Small intestine (tissue), 7 donors: ENCODE measurements around the gene CILP2. TPM values are rescaled to one million over a fixed set of nuclear protein-coding genes. Genes with fewer than 3 reads are reported as not detected.

Source experiments
- DNase-seq, 2 donors: peaks; one replicate each; pipeline versions ENCODE4 v3.0.0 to v3.0.0-alpha.2; 2013
- FAIRE-seq: peaks from 2 replicates; lab custom pipeline; 2012; peaks lifted over from hg19 to GRCh38; lab: Jason Lieb, UNC
- H3K27ac ChIP-seq, 3 donors: one replicate each; pipeline ENCODE4 v1.5.1; 2013; ENCODE audit warnings: low read length in 2 of 3, mild to moderate bottlenecking in 2 of 3, control low read depth in 1 of 3, inconsistent platforms in 1 of 3, low read depth in 1 of 3, moderate library complexity in 1 of 3
- H3K27me3 ChIP-seq, 3 donors: one replicate each; pipeline ENCODE4 v1.6.1; 2013; ENCODE audit warnings: low read length in 3 of 3, inconsistent platforms in 1 of 3; ENCODE audit not compliant: control insufficient read depth in 3 of 3, insufficient read depth in 3 of 3
- H3K36me3 ChIP-seq, 3 donors: one replicate each; pipeline ENCODE4 v1.6.1; 2013; ENCODE audit warnings: low read length in 3 of 3, inconsistent platforms in 1 of 3, low read depth in 1 of 3, mild to moderate bottlenecking in 1 of 3, moderate library complexity in 1 of 3; ENCODE audit not compliant: control insufficient read depth in 3 of 3, insufficient read depth in 2 of 3
- H3K4me1 ChIP-seq, 3 donors: one replicate each; pipeline ENCODE4 v1.6.1; 2013; ENCODE audit warnings: low read length in 2 of 3, inconsistent platforms in 1 of 3, low read depth in 1 of 3, mild to moderate bottlenecking in 1 of 3, moderate library complexity in 1 of 3; ENCODE audit not compliant: control insufficient read depth in 3 of 3, insufficient read depth in 2 of 3
- H3K4me3 ChIP-seq, 3 donors: one replicate each; pipeline ENCODE4 v1.5.1; 2013; ENCODE audit warnings: low read length in 3 of 3, control low read depth in 1 of 3, inconsistent platforms in 1 of 3, low read depth in 1 of 3, mild to moderate bottlenecking in 1 of 3, moderate library complexity in 1 of 3
- H3K9me3 ChIP-seq, 2 donors: one replicate each; pipeline ENCODE4 v1.6.1; 2013; ENCODE audit warnings: low read depth in 1 of 2, low read length in 1 of 2; ENCODE audit not compliant: control insufficient read depth in 2 of 2, insufficient read depth in 1 of 2
- WGBS, 3 donors: extraction: QIAGEN DNeasy Blood & Tissue Kit; methylation state at CpG; one replicate each; pipeline ENCODE4 v1.1.7; 2013; 5-methylcytosine and 5-hydroxymethylcytosine counted together
- polyA plus RNA-seq, 4 donors: library from polyadenylated mRNA; stranded (reverse) in 3 of 4; unstranded in 1 of 4; fragments of 200-250 nt in 3 of 4; fragments of 120-200 nt in 1 of 4; gene quantifications; one replicate each; pipeline versions ENCODE4 v1.2.1 to v1.2.3, GENCODE V29; 2013
- donor health status: healthy with polysubstance abuse.
- donor health status: control.
- donor health status: control.
- donor health status: Bipolar disorder and iron deficiency.
- donor health status: healthy.

CILP2 gene
- polyA plus RNA-seq, 4 donors, result 0.09 to 0.13 TPM; not detected in 2

DNA sequence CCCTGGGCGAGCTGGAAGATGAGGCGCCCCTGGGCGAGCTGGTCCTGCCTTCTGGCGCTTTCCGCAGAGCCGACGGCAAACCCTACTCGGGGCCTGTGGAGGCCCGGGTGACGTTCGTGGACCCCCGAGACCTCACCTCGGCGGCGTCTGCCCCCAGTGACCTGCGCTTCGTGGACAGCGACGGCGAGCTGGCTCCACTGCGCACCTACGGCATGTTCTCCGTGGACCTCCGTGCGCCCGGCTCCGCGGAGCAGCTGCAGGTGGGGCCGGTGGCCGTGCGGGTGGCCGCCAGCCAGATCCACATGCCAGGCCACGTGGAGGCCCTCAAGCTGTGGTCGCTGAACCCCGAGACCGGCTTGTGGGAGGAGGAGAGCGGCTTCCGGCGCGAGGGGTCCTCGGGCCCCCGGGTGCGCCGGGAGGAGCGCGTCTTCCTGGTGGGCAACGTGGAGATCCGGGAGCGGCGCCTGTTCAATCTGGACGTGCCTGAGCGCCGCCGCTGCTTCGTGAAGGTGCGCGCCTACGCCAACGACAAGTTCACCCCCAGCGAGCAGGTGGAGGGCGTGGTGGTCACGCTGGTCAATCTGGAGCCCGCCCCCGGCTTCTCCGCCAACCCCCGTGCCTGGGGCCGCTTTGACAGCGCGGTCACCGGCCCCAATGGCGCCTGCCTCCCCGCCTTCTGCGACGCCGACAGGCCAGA is 6.3 kb downstream of the CILP2 start:
- H3K4me1 ChIP-seq, result peaks cover 0 to 3% (median 2%) of the 10 kb centered on the region in 3 donors
- FAIRE-seq (no peak), DNase-seq (no peak)
- H3K4me3 ChIP-seq, result no peak overlapping the region
- no peaks in the 10 kb centered on the region for H3K36me3 ChIP-seq
- peaks cover 0 to 24% (median 3%) of the 10 kb centered on the region in 3 donors for H3K27me3 ChIP-seq
- no peaks in the 10 kb centered on the region for H3K9me3 ChIP-seq
- WGBS, 3 donors, result 86 to 93% (median 91%) methylated on average over 54 to 75 of the region's 75 CpGs
- H3K27ac ChIP-seq, result no peak overlapping the region

DNA sequence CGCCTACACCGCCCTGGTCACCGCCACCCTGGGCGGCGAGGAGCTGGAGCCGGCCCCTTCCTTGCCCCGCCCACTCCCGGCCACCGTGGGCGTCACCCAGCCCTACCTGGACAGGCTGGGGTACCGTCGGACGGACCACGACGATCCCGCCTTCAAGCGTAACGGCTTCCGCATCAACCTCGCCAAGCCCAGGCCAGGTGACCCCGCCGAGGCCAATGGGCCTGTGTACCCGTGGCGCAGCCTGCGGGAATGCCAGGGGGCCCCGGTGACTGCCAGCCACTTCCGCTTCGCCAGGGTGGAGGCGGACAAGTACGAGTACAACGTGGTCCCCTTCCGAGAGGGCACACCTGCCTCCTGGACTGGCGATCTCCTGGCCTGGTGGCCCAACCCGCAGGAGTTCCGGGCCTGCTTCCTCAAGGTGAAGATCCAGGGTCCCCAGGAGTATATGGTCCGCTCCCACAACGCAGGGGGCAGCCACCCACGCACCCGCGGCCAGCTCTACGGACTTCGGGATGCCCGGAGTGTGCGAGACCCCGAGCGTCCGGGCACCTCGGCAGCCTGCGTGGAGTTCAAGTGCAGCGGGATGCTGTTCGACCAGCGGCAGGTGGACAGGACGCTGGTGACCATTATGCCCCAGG is 7.0 kb downstream of the CILP2 start:
- peaks cover 0 to 17% (median 0%) of the 10 kb centered on the region in 3 donors for H3K27me3 ChIP-seq
- no peaks in the 10 kb centered on the region for H3K9me3 ChIP-seq
- WGBS, 3 donors, result 93% methylated on average over 34 to 53 of the region's 53 CpGs
- H3K27ac ChIP-seq, result no peak overlapping the region
- H3K36me3 ChIP-seq, result no peaks in the 10 kb centered on the region
- H3K4me1 ChIP-seq, result peaks cover 0 to 3% (median 2%) of the 10 kb centered on the region in 3 donors
- no peak for DNase-seq
- no peak overlapping the region for H3K4me3 ChIP-seq
- FAIRE-seq, result no peak

DNA sequence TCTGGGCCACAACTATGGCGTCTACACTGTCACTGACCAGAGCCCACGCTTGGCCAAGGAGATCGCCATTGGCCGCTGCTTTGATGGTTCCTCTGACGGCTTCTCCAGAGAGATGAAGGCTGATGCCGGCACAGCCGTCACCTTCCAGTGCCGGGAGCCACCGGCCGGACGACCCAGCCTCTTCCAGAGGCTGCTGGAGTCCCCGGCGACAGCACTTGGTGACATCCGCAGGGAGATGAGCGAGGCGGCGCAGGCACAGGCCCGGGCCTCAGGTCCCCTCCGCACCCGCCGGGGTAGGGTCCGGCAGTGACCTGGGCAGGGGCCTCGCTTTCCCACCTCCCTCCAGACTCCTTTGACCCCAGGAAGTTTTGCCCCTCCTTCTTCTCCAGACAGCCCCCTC is 7.6 kb downstream of the CILP2 start:
- no peak for FAIRE-seq
- 91 to 96% (median 91%) methylated on average over 13 to 23 of the region's 23 CpGs for WGBS, 3 donors
- Histone ChIP-seq H3K27ac (no peak overlapping the region), H3K36me3 (no peaks in the 10 kb centered on the region), H3K9me3 (no peaks in the 10 kb centered on the region), H3K4me3 (no peak overlapping the region), H3K4me1 (peaks cover 0 to 3% (median 2%) of the 10 kb centered on the region in 3 donors), H3K27me3 (peaks cover 0 to 13% (median 0%) of the 10 kb centered on the region in 3 donors)
- no peak for DNase-seq

DNA sequence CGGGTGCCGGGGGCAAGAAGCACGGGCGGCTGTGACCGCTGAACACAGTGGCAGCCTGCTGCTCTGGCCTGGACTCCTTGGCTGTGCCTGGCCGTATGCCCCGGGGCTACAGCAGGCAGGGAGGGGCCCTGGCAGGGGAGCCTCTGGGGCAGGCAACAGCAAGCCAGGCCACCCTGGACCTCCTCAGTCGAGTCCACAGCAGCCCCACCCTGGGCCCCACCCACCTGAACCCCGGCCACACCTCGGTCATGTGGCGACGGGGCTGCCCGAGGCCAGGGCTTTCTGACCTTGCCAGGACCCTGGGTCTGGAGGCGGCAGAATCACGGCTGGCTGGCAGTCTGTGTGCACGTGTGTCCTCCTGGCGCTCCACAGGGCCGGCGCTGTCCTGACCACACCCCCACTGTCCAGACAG is 8.7 kb downstream of the CILP2 start:
- peaks cover 0 to 5% of the 10 kb centered on the region in 2 donors for H3K9me3 ChIP-seq
- FAIRE-seq, result no peak
- no peaks in the 10 kb centered on the region for H3K4me1 ChIP-seq
- WGBS, 3 donors, result 25 to 64% (median 40%) methylated on average over 19 of the region's 19 CpGs
- no peak for DNase-seq
- no peak overlapping the region for H3K4me3 ChIP-seq
- peaks cover 0 to 3% (median 0%) of the 10 kb centered on the region in 3 donors for H3K27me3 ChIP-seq
- no peaks in the 10 kb centered on the region for H3K36me3 ChIP-seq
- H3K27ac ChIP-seq, result no peak overlapping the region

DNA sequence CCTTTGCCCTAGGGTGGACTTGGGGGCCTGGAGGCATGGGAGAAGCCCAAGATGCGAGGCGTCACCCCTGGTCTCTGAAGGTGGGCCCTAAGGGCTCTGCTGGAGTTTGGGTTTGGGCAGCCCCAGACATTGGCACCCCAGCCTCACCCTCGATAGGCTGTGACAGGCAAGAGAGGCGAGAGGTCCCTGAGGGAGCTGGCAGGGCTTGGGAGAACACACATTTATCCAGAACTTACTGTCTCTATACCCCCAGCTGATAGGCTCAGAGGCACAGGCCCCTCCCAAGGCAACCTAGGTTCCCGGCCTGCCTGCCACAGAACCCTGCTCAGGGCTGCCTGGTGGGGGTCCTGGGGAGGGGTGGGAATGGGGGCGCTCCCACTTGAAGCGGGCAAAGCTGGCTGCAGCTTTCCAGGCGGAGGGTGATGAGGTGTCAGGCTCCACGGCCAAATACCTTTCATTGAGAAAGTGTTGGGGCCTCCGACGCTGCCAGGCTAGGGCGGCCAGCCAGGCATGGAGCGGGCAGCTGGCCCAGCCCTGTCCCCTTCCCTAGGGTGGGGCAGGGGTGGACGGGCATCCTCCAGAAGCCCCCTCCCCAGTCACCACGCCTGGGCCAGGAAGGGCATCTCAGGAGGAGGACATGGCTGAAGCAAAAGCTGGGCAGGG is 9.7 kb downstream of the CILP2 start:
- Histone ChIP-seq H3K9me3 (peaks cover 0 to 5% of the 10 kb centered on the region in 2 donors), H3K27me3 (no peaks in the 10 kb centered on the region), H3K4me3 (no peak overlapping the region), H3K4me1 (no peaks in the 10 kb centered on the region), H3K36me3 (no peaks in the 10 kb centered on the region), H3K27ac (no peak overlapping the region)
- DNase-seq (no peak), FAIRE-seq (no peak)
- WGBS, 3 donors, result 45 to 69% (median 49%) methylated on average over 14 to 15 of the region's 15 CpGs

DNA sequence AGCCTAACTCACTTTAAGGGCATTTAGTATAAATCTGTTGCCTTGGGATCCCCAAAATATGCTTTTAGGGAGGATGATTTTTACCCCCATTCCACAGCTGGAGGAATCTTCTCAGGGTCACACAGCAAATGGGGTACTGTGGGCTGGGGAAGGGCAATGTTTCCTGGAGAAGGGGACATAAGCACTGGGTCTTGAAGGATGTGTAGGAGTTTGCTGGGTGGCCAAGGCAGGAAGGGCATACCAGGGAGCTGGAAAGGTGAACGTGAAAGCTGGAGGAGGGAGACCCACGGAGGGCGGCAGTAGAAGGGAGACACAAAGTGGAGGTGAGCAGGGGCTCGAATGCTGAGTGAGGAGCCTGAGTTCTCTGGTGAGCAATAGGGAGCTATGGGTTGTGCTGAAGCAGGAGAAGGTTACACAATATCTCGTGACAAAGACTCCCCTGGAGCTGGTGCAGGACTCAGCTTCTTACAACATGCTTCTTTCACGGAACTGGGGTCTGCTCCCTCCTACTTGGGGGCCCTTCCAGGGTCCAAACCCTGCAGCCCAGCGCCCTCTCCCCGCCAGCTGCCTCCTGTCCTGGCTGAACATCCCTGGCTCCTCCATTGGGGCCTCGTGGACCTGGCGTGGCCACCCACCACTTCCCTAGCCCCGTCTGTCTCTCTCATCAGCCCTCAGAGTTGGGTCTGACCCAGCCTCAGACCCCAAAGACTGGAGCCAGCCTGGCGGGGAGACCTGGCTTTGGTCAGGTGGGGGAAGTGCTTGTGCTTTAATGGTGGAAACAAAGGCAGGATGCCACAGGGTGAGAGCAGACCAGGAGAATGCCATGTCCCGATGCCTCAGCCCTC is 11.1 kb downstream of the CILP2 start:
- H3K36me3 ChIP-seq, result no peaks in the 10 kb centered on the region
- 57 to 58% (median 57%) methylated on average over 13 of the region's 13 CpGs for WGBS, 3 donors
- no peak overlapping the region for H3K4me3 ChIP-seq
- H3K4me1 ChIP-seq, result no peaks in the 10 kb centered on the region
- no peak overlapping the region for H3K27ac ChIP-seq
- no peak for DNase-seq
- FAIRE-seq, result no peak
- no peaks in the 10 kb centered on the region for H3K27me3 ChIP-seq
- H3K9me3 ChIP-seq, result peaks cover 0 to 5% of the 10 kb centered on the region in 2 donors

DNA sequence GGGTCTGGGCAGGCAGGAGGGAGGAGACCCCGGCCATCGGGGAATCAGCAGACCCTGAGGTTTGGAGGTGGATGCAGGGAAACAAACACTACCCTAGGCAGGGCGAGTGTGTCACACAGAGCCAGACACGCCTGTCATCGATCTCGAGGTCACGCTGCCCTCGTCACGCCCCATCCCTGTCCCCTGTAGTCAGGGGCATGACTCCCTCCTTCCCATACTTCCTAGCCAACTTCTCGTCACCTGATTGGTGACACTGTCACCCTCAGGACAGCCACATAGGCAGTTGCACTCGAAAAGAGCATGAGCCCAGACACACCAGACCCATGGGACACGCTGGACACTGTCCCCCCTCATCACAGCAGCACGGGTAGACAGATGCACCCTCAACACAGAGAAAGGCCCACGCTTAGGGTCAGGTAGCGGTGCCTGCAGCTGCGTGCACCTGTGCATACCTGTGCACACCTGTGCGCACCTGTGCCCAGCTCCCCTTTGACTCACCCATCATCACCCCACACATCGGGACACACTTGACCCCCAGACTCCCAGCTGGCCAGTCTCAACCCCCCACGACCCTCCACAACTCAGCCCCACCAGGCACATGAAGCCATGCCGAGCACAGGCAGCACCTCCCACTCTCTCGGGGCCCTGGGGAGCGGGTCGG is 11.9 kb downstream of the CILP2 start:
- 45 to 65% (median 63%) methylated on average over 23 of the region's 23 CpGs for WGBS, 3 donors

More for the DNA sequence above, 11.9 kb downstream of the CILP2 start:
- Histone ChIP-seq H3K4me1 (no peaks in the 10 kb centered on the region), H3K4me3 (no peak overlapping the region), H3K27ac (no peak overlapping the region), H3K9me3 (peaks cover 0 to 5% of the 10 kb centered on the region in 2 donors), H3K27me3 (no peaks in the 10 kb centered on the region), H3K36me3 (no peaks in the 10 kb centered on the region)
- no peak for DNase-seq
- FAIRE-seq, result no peak
